K562 (cell line): ENCODE measurements around the gene SFN. TPM values are rescaled to one million over a fixed set of nuclear protein-coding genes. Genes with fewer than 3 reads are reported as not detected.

ENCODE experiments used
- ATAC-seq: fragments of 200-7000 bp; cut with Tn5 transposase; 3 replicates; pipeline ENCODE4 v1.9.1; 2020; ENCODE audit warnings: moderate library complexity
- BruUV-seq: library from RNA; stranded (reverse); fragments of 400-500 nt; replicated peaks from 2 replicates; lab custom pipeline; 2021; lab: Mats Ljungman, UMichigan
- CTCF ChIA-PET: fragments of 300-600 bp; formaldehyde crosslinking; extraction: SDS; loops from one replicate; lab custom pipeline; 2021; ENCODE audit warnings: low intra/inter-chr PET ratio; lab: Yijun Ruan, JAX
- POLR2A ChIA-PET: fragments of 300-600, 350-650 bp; sonication (Branson Sonifier 250); formaldehyde crosslinking; extraction: SDS; loops from one replicate; lab custom pipeline; 2021; ENCODE audit warnings: antibody characterized with exemption, inconsistent platforms; lab: Yijun Ruan, JAX
- DNase-seq, 4 experiments: peaks; one replicate each; pipeline versions ENCODE4 v3.0.0 to v3.0.0-alpha.2; 2011 to 2018; ENCODE audit warnings: low spot score in 3 of 4, mixed read lengths in 3 of 4; ENCODE audit errors: extremely low read depth in 1 of 4
- FAIRE-seq: peaks from 2 replicates; lab custom pipeline; 2011; peaks lifted over from hg19 to GRCh38; lab: Jason Lieb, UNC
- H2AFZ ChIP-seq: 2 replicates; pipeline ENCODE4 v1.6.0; 2011; ENCODE audit warnings: low read depth, low read length, control low read depth, inconsistent platforms
- H3K27ac ChIP-seq: fragments of 200-600 bp; 3 replicates; pipeline ENCODE4 v1.8.0; 2011; ENCODE audit warnings: low read depth, mild to moderate bottlenecking, control low read depth, inconsistent platforms, low read length, moderate library complexity, mixed read lengths; ENCODE audit errors: extremely low read depth
- H3K27me3 ChIP-seq, 2 experiments: fragments of 300-600 bp in 1 of 2; 2 replicates in 1 of 2; 3 replicates in 1 of 2; pipeline versions ENCODE4 v1.6.0 to v1.8.0; 2011; ENCODE audit warnings: inconsistent platforms in 2 of 2, low read length in 2 of 2, mild to moderate bottlenecking in 1 of 2, mixed read lengths in 1 of 2, moderate library complexity in 1 of 2; ENCODE audit not compliant: control insufficient read depth in 2 of 2, insufficient read depth in 2 of 2
- H3K36me3 ChIP-seq: fragments of 300-600 bp; 3 replicates; pipeline ENCODE4 v1.8.0; 2011; ENCODE audit warnings: mild to moderate bottlenecking, low read length, inconsistent platforms; ENCODE audit not compliant: control insufficient read depth, insufficient read depth
- H3K4me1 ChIP-seq, 2 experiments: fragments of 200-600 bp in 1 of 2; replicated peaks in 1 of 2; 2 replicates in 1 of 2; 3 replicates in 1 of 2; pipeline versions ENCODE4 v1.5.1 to v1.8.0; 2011; ENCODE audit warnings: inconsistent platforms in 2 of 2, low read length in 2 of 2, mild to moderate bottlenecking in 1 of 2, mixed read lengths in 1 of 2, moderate library complexity in 1 of 2; ENCODE audit not compliant: control insufficient read depth in 2 of 2, insufficient read depth in 2 of 2
- H3K4me2 ChIP-seq: 2 replicates; pipeline ENCODE4 v1.6.1; 2011; ENCODE audit warnings: low read length, control low read depth, inconsistent platforms, mixed read lengths; ENCODE audit not compliant: insufficient read depth
- H3K4me3 ChIP-seq: fragments of 200-600 bp; sonication (generic), shearing (Covaris generic); 2 replicates; pipeline ENCODE4 v1.5.1; 2016; ENCODE audit warnings: control low read depth, inconsistent platforms
- H3K79me2 ChIP-seq: fragments of 200-600 bp; 3 replicates; pipeline ENCODE4 v1.8.0; 2011; ENCODE audit warnings: low read length, inconsistent platforms; ENCODE audit not compliant: control insufficient read depth, insufficient read depth
- H3K9ac ChIP-seq, 2 experiments: 2 replicates each; pipeline versions ENCODE4 v1.6.0 to v1.6.1; 2011; ENCODE audit warnings: low read depth in 2 of 2, low read length in 2 of 2, control low read depth in 1 of 2, inconsistent platforms in 1 of 2, mild to moderate bottlenecking in 1 of 2, mixed read lengths in 1 of 2; ENCODE audit not compliant: insufficient read depth in 1 of 2
- H3K9me1 ChIP-seq: one replicate; pipeline ENCODE4 v1.6.0; 2011; ENCODE audit warnings: inconsistent platforms, mild to moderate bottlenecking, low read length, moderate library complexity; ENCODE audit not compliant: control insufficient read depth, insufficient read depth
- H3K9me3 ChIP-seq: replicated peaks from 2 replicates; pipeline ENCODE4 v1.5.1; 2011; ENCODE audit warnings: low read depth, low read length, inconsistent platforms; ENCODE audit not compliant: control insufficient read depth, insufficient read depth
- H4K20me1 ChIP-seq: replicated peaks from 2 replicates; pipeline ENCODE4 v1.6.1; 2011; ENCODE audit warnings: low read length, inconsistent platforms, mixed read lengths; ENCODE audit not compliant: control insufficient read depth, insufficient read depth
- NFIC ChIP-seq: fragments of 450-650 bp; IDR thresholded peaks from 2 replicates; pipeline ENCODE4 v1.6.1; 2017; ENCODE audit warnings: mild to moderate bottlenecking, inconsistent platforms
- POLR2AphosphoS5 ChIP-seq: IDR thresholded peaks from 2 replicates; pipeline ENCODE4 v1.6.1; 2011; ENCODE audit warnings: mild to moderate bottlenecking, low read depth, low read length, moderate library complexity; ENCODE audit not compliant: control insufficient read depth, insufficient read depth
- WGBS: fragments of 100-300 bp; shearing (Covaris generic); methylation state at CpG from one replicate; pipeline ENCODE4 v1.1.6; 2016; ENCODE audit warnings: low coverage, mixed read lengths; ENCODE audit not compliant: insufficient coverage; ENCODE audit errors: missing lambda C conversion rate; 5-methylcytosine and 5-hydroxymethylcytosine counted together
- in situ Hi-C: fragments of 300-500 bp; cut with MboI; formaldehyde crosslinking; loops from 4 replicates; pipeline ENCODE4 v1.15.0; 2018; ENCODE audit warnings: inconsistent platforms, mixed read lengths
- intact Hi-C: fragments of 100-400 bp; cut with micrococcal nuclease; formaldehyde crosslinking; loops from 2 replicates; pipeline ENCODE4 v1.14.2; 2022
- polyA plus RNA-seq, 8 experiments: library from polyadenylated mRNA; depleted of rRNA in 4 of 8; stranded (reverse) in 5 of 8; unstranded in 3 of 8; fragments of >200 nt; fragmentation: Nextera tagmentation in 2 of 8; fragmentation: Illumina TruSeq in 1 of 8; extraction: Ambion mirVana in 2 of 8; extraction: Trizol in 1 of 8; gene quantifications; 2 replicates each; pipeline versions ENCODE4 v1.2.1 to v1.2.3, GENCODE V29; 2011 to 2014; ENCODE audit warnings: inconsistent platforms in 1 of 8, missing spikeins in 1 of 8
- total RNA-seq, 7 experiments: library from RNA; depleted of rRNA in 6 of 7; stranded (reverse); fragments of >200 nt in 6 of 7; fragmentation: Illumina TruSeq in 2 of 7; extraction: Trizol in 2 of 7; gene quantifications; 2 replicates each; pipeline versions ENCODE4 v1.2.1 to v1.2.3, GENCODE V29; 2011 to 2021; ENCODE audit warnings: low replicate concordance in 1 of 7
- TF ChIP-seq, protein P1 (sequence below): fragments of 250-450 bp; sonication (Bioruptor Pico); IDR thresholded peaks from 2 replicates; pipeline ENCODE4 v1.4.0; 2020; ENCODE audit warnings: borderline replicate concordance

The SFN gene
- total and polyA plus RNA-seq, 9 of the 15 experiments (the other 6 are each of a cell fraction or from before 2014, with no cell fraction given) = 0.10 to 3.8 (median 2.0) TPM

DNA sequence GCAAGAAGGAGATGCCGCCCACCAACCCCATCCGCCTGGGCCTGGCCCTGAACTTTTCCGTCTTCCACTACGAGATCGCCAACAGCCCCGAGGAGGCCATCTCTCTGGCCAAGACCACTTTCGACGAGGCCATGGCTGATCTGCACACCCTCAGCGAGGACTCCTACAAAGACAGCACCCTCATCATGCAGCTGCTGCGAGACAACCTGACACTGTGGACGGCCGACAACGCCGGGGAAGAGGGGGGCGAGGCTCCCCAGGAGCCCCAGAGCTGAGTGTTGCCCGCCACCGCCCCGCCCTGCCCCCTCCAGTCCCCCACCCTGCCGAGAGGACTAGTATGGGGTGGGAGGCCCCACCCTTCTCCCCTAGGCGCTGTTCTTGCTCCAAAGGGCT, 732 bp downstream of the SFN start:
- no peaks in the 10 kb centered on the region for H3K79me2 ChIP-seq
- no peak overlapping the region for H3K4me3 ChIP-seq
- BruUV-seq = no TSS peak
- FAIRE-seq (no peak), ATAC-seq (no peak), DNase-seq (peak in 1 of 4 experiments; percentile 39)
- TF ChIP-seq NFIC = no peak
- TF ChIP-seq POLR2AphosphoS5 = no peak
- TF ChIP-seq, protein P1, sequence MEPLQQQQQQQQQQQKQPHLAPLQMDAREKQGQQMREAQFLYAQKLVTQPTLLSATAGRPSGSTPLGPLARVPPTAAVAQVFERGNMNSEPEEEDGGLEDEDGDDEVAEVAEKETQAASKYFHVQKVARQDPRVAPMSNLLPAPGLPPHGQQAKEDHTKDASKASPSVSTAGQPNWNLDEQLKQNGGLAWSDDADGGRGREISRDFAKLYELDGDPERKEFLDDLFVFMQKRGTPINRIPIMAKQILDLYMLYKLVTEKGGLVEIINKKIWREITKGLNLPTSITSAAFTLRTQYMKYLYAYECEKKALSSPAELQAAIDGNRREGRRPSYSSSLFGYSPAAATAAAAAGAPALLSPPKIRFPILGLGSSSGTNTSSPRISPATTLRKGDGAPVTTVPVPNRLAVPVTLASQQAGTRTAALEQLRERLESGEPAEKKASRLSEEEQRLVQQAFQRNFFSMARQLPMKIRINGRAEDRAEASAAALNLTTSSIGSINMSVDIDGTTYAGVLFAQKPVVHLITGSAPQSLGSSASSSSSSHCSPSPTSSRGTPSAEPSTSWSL = no peak
- no peaks in the 10 kb centered on the region for H3K27me3 ChIP-seq
- H3K9me3 ChIP-seq = no peaks in the 10 kb centered on the region
- in situ Hi-C loops (no loop called here), intact Hi-C loops (loop anchor here (10.0 kb wide), 1 partner anchor 169 kb away; the partner anchor contains the start of gene ARID1A)
- no peaks in the 10 kb centered on the region for H4K20me1 ChIP-seq
- H3K4me2 ChIP-seq = peak overlapping the region; percentile 98; the same call in 1 of the 2 replicates
- no peak overlapping the region for H3K27ac ChIP-seq
- peaks cover 21 to 36% of the 10 kb centered on the region in 2 experiments for H3K4me1 ChIP-seq
- ChIA-PET POLR2A (interaction anchor here (0.5 to 0.9 kb wide), 4 partner anchors 9 to 393 kb away, joined by 3 to 4 read pairs (median 3); no protein-coding TSS in a partner anchor), CTCF (no interaction called here)
- WGBS = 76% methylated on average over 17 of the region's 20 CpGs
- H3K9ac ChIP-seq = peak overlapping the region in 1 of 2 experiments; percentile 98; a peak in 2 of 4 replicates
- no peaks in the 10 kb centered on the region for H3K36me3 ChIP-seq
- H3K9me1 ChIP-seq = no peaks in the 10 kb centered on the region
- H2AFZ ChIP-seq = no peak overlapping the region
